GM12878 (cell line): Measurements from ENCODE around the gene RAP1A. TPM values are rescaled to one million over a fixed set of nuclear protein-coding genes. Genes with fewer than 3 reads are reported as not detected.

Experiments
- ATAC-seq: fragments of 200-7000 bp; cut with Tn5 transposase; 3 replicates; pipeline ENCODE4 v1.9.1; 2020; ENCODE audit warnings: mild to moderate bottlenecking, moderate library complexity
- BruUV-seq: library from RNA; stranded (reverse); fragments of 400-500 nt; replicated peaks from 2 replicates; lab custom pipeline; 2021; lab: Mats Ljungman, UMichigan
- CTCF ChIA-PET: fragments of 300-600 bp; sonication (Branson Sonifier 250); formaldehyde crosslinking; extraction: SDS; loops from one replicate; lab custom pipeline; 2021; ENCODE audit warnings: inconsistent platforms; lab: Yijun Ruan, JAX
- POLR2A ChIA-PET: fragments of 350-600 bp; formaldehyde crosslinking; extraction: SDS; loops from one replicate; lab custom pipeline; 2021; ENCODE audit warnings: inconsistent platforms; lab: Charles Lee
- RAD21 ChIA-PET: fragments of 300-600 bp; sonication (Branson Sonifier 250); formaldehyde crosslinking; loops from one replicate; lab custom pipeline; 2023; ENCODE audit warnings: antibody characterized with exemption; ENCODE audit not compliant: unreplicated experiment; lab: Charles Lee
- SMC1A ChIA-PET: fragments of 300-600 bp; sonication (Branson Sonifier 250); formaldehyde crosslinking; loops from one replicate; lab custom pipeline; 2023; ENCODE audit not compliant: unreplicated experiment, uncharacterized antibody; lab: Charles Lee
- DNase-seq: peaks from one replicate; pipeline ENCODE4 v3.0.0-alpha.2; 2011; ENCODE audit warnings: low read depth, low spot score
- FAIRE-seq: peaks from 3 replicates; lab custom pipeline; 2011; peaks lifted over from hg19 to GRCh38; lab: Jason Lieb, UNC
- H2AFZ ChIP-seq: 2 replicates; pipeline ENCODE4 v1.6.0; 2011; ENCODE audit warnings: low read depth, low read length, control low read depth; ENCODE audit not compliant: control insufficient read depth
- H3K27ac ChIP-seq: 2 replicates; pipeline ENCODE4 v1.5.1; 2011; ENCODE audit warnings: control low read depth; ENCODE audit not compliant: control insufficient read depth, insufficient read depth
- H3K27me3 ChIP-seq, 2 experiments: replicated peaks in 1 of 2; 2 replicates each; pipeline versions ENCODE4 v1.6.0 to v1.6.1; 2011; ENCODE audit warnings: low read length in 1 of 2; ENCODE audit not compliant: control insufficient read depth in 2 of 2, insufficient read depth in 2 of 2
- H3K36me3 ChIP-seq, 2 experiments: 2 replicates each; pipeline ENCODE4 v1.5.1; 2011; ENCODE audit warnings: low read length in 1 of 2; ENCODE audit not compliant: control insufficient read depth in 2 of 2, insufficient read depth in 2 of 2
- H3K4me1 ChIP-seq: 2 replicates; pipeline ENCODE4 v1.6.1; 2011; ENCODE audit warnings: mild to moderate bottlenecking, low read length, moderate library complexity, mixed read lengths; ENCODE audit not compliant: control insufficient read depth, insufficient read depth
- H3K4me2 ChIP-seq: 2 replicates; pipeline ENCODE4 v1.6.0; 2011; ENCODE audit warnings: control low read depth; ENCODE audit not compliant: control insufficient read depth, insufficient read depth
- H3K4me3 ChIP-seq: fragments of 200-600 bp; sonication (generic); 2 replicates; pipeline ENCODE4 v1.5.1; 2016
- H3K79me2 ChIP-seq: 2 replicates; pipeline ENCODE4 v1.6.0; 2011; ENCODE audit warnings: low read length; ENCODE audit not compliant: control insufficient read depth, insufficient read depth
- H3K9ac ChIP-seq: 2 replicates; pipeline ENCODE4 v1.8.0; 2011; ENCODE audit warnings: low read length, control low read depth, mixed read lengths; ENCODE audit not compliant: control insufficient read depth, insufficient read depth
- H3K9me3 ChIP-seq: replicated peaks from 3 replicates; pipeline ENCODE4 v1.5.1; 2011; ENCODE audit warnings: mild to moderate bottlenecking, low read length; ENCODE audit not compliant: control insufficient read depth, insufficient read depth
- H4K20me1 ChIP-seq: 2 replicates; pipeline ENCODE4 v1.6.0; 2011; ENCODE audit not compliant: control insufficient read depth, insufficient read depth
- BHLHE40 ChIP-seq, 2 experiments: fragments of 450-650 bp in 1 of 2; IDR thresholded peaks; 2 replicates each; pipeline ENCODE4 v1.6.1; 2011 to 2017; ENCODE audit warnings: low read depth in 2 of 2, borderline replicate concordance in 1 of 2, improper control_type of control experiment in 1 of 2, low read length in 1 of 2, mild to moderate bottlenecking in 1 of 2
- ETV6 ChIP-seq, 2 experiments: fragments of 450-650 bp in 1 of 2; IDR thresholded peaks in 1 of 2; conservative IDR thresholded peaks in 1 of 2; 2 replicates each; pipeline ENCODE4 v1.6.1; 2014; ENCODE audit warnings: antibody characterized with exemption in 1 of 2, borderline replicate concordance in 1 of 2, low read depth in 1 of 2, mild to moderate bottlenecking in 1 of 2, moderate library complexity in 1 of 2
- IRF5 ChIP-seq: fragments of 450-650 bp; IDR thresholded peaks from 2 replicates; pipeline ENCODE4 v1.6.1; 2017; ENCODE audit warnings: borderline replicate concordance
- ZBTB33 ChIP-seq: fragments of 450-650 bp; IDR thresholded peaks from 2 replicates; pipeline ENCODE4 v1.6.1; 2017; ENCODE audit warnings: mild to moderate bottlenecking
- WGBS: methylation state at CpG from one replicate; pipeline ENCODE4 v1.1.6; 2016; ENCODE audit warnings: low lambda C conversion rate; ENCODE audit not compliant: insufficient replicate concordance, insufficient coverage; ENCODE audit errors: missing lambda C conversion rate; 5-methylcytosine and 5-hydroxymethylcytosine counted together
- in situ Hi-C: fragments of 300-500 bp; cut with MboI; formaldehyde crosslinking; loops from 9 replicates; pipeline ENCODE4 v1.14.3; 2018; ENCODE audit warnings: mixed read lengths
- intact Hi-C: fragments of 100-400 bp; cut with micrococcal nuclease; formaldehyde crosslinking; loops from one replicate; pipeline ENCODE4 v1.14.2; 2022; ENCODE audit not compliant: unreplicated experiment
- polyA plus RNA-seq, 11 experiments: library from polyadenylated mRNA; depleted of rRNA in 4 of 11; unstranded in 6 of 11; stranded (reverse) in 5 of 11; fragments of >200 nt; fragmentation: Nextera tagmentation in 4 of 11; fragmentation: Illumina TruSeq in 1 of 11; extraction: Ambion mirVana in 4 of 11; extraction: Trizol in 1 of 11; gene quantifications; 1 replicate in 1 of 11; 2 replicates in 10 of 11; pipeline versions ENCODE4 v1.2.1 to v1.2.3, GENCODE V29; 2011 to 2016; ENCODE audit warnings: inconsistent platforms in 2 of 11, missing spikeins in 2 of 11, low read depth in 1 of 11
- total RNA-seq, 4 experiments: library from RNA; depleted of rRNA in 3 of 4; stranded (reverse); fragments of >200 nt in 3 of 4; fragmentation: Illumina TruSeq in 1 of 4; extraction: Trizol in 1 of 4; gene quantifications; 2 replicates each; pipeline versions ENCODE4 v1.2.1 to v1.2.3, GENCODE V29; 2013 to 2021

The RAP1A gene
- total and polyA plus RNA-seq, 10 of the 15 experiments (the other 5 are each of a cell fraction or from before 2014, with no cell fraction given) = 38.4 to 213 (median 86.0) TPM

DNA sequence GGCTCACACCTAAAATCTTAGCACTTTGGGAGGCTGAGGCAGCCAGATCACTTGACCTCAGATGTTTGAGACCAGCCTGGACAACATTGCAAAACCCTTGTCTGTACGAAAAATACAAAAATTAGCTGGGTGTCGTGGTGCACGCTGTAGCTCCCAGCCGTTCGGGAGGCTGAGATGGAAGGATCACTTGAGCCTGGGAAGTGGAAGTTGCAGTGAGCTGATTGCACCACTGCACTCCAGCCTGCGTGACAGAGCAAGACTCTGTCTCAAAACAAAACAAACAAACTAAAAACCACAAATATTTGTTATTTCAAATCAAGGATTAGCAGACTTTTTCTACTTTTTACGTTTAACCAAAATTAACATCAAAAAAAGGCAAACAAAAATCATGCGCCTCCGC, 88.3 kb downstream of the RAP1A start:
- SMC1A ChIA-PET = interaction anchor here (1.5 kb wide), 1 partner anchor 222 kb away, joined by 4 read pairs; no protein-coding TSS in a partner anchor
- Histone ChIP-seq H4K20me1 (no peaks in the 10 kb centered on the region), H3K27me3 (no peaks in the 10 kb centered on the region), H3K4me1 (peaks cover 3% of the 10 kb centered on the region; the same call in 1 of the 2 replicates), H3K4me2 (no peak overlapping the region), H3K4me3 (no peak overlapping the region), H3K9me3 (no peaks in the 10 kb centered on the region), H3K9ac (no peak overlapping the region), H2AFZ (no peak overlapping the region), H3K79me2 (peaks cover 3% of the 10 kb centered on the region; the same call in 1 of the 2 replicates), H3K36me3 (peaks cover 5 to 33% of the 10 kb centered on the region in 2 experiments), H3K27ac (no peak overlapping the region)
- RAD21 ChIA-PET = interaction anchor here (0.9 kb wide), 2 partner anchors 115 to 201 kb away, joined by 4 read pairs; no protein-coding TSS in a partner anchor
- intact Hi-C loops (no loop called here), in situ Hi-C loops (no loop called here)
- no peak for FAIRE-seq
- CTCF ChIA-PET = interaction anchor here (1.0 to 1.4 kb wide), 3 partner anchors 8 to 227 kb away, joined by 3 to 4 read pairs (median 3); no protein-coding TSS in a partner anchor
- POLR2A ChIA-PET = no interaction called here
- TF ChIP-seq IRF5 = no peak
- no peak for TF ChIP-seq ETV6 (conservative IDR thresholded peaks at IDR 0.05 in 1 of 2, IDR thresholded peaks at IDR 0.05 in 1 of 2; ENCODE audit: borderline replicate concordance in 1 of 2, low read depth in 1 of 2)
- no peak for TF ChIP-seq ZBTB33
- TF ChIP-seq BHLHE40 (IDR thresholded peaks at IDR 0.05; ENCODE audit: borderline replicate concordance in 1 of 2, low read depth in 2 of 2, low read length in 1 of 2) = no peak
- 80% methylated on average over 9 of the region's 9 CpGs for WGBS
- BruUV-seq = no TSS peak
- ATAC-seq = no peak
- no peak for DNase-seq
